ENCODE results near the gene NR2F1-AS1.

NR2F1-AS1 gene

DNA sequence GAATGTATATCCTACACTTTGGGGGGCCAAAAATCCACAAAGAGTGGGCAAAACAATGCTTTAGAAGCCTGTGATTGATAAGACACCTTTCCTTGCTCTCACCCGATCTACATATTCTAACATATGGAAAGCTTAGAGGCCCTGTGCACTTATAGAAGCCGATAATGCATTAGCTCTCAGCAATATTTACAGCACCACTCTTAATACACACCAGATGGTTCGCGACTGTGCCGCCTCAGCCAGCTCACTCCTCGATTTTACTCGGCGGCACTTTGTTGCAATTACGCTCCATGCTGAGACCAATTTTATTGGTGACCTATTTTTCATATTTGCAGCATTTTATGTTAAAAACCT, 20.8 kb upstream of the NR2F1-AS1 start:
- no peaks in the 10 kb centered on the region for H3K36me3 ChIP-seq (ENCODE audit: insufficient read depth, low read length)
- H3K9me3 ChIP-seq (ENCODE audit: insufficient read depth, low read depth, low read length), result no peaks in the 10 kb centered on the region; the same call in 1 of the 2 replicates
- H3K27ac ChIP-seq (ENCODE audit: low read depth, low read length), result no peak overlapping the region
- no peak overlapping the region for H3K4me3 ChIP-seq (ENCODE audit: low read length)
- 7% methylated on average over 9 of the region's 9 CpGs for WGBS
- peaks cover 15% of the 10 kb centered on the region for H3K4me1 ChIP-seq (ENCODE audit: insufficient read depth, low read length)
- H3K27me3 ChIP-seq (ENCODE audit: insufficient read depth, low read length), result peaks cover 100% of the 10 kb centered on the region
- H3K9ac ChIP-seq (ENCODE audit: low read depth, low read length), result no peak overlapping the region

DNA sequence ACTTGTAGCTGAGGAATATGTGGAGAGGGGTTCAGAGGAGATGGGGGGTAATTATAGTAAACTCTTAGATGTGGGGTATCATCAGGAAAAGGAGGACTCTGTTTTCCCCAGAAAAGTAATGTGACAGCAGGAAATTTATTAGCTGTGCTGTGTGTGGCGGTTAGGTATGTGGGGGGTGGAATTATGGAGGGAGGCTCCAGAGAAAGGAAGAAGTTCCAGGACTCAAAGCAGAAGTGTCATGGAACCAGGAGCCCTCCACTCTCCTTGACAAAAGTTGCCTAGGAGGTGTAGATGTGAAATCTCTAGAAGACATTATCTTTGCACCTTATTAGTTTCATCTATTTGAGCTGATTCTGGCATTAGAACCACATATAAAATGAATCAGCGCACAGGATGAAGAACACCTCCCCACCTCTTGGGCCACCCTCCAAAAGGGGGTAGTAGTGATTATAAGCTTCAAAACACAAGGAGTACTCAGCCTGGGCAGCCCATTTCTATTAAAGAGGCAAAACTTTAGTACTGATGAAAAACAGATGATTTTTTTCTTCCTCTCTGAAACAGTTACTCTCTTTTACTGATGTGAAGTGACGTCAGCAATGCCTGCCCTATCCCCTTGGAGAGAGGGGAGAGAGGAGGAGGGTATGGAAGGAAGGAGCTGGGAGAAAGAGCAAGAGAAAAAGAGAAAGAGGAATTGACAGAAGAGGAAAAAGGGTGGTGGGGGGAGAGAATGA, 20.2 kb upstream of the NR2F1-AS1 start:
- Histone ChIP-seq H3K27ac (ENCODE audit: low read depth, low read length) (no peak overlapping the region), H3K9ac (ENCODE audit: low read depth, low read length) (no peak overlapping the region), H3K27me3 (ENCODE audit: insufficient read depth, low read length) (peaks cover 100% of the 10 kb centered on the region)

DNA sequence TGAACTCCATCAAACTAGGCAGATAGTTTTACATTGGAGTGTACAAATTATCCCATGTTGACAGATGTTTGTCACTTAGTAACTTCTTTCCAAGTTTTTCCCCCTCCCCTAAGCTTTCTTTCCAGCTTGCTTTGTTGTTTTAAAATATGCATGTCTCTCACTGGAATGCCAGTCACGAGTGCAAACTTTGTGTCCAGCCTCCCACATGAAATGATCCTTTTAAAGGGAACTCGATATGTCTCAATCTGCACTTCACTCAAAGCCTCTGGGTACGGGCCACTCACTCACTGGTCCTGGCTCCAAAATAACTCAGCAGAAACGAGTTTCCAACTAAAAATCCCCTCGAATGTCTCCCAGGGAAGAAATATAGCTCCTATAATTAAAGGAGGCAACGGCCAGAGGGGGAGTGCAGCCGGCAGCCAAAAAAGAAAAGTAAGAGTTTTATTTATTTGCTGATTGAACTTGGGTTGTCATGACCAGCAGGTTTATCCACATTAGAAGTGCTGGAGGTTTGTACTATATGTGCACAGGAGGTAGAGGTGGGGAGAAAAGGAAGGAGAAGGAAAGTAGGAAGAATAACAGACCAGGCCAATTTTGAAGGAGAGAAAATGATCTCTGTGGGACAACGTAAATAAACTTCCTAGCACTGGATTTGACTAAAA, 19.5 kb upstream of the NR2F1-AS1 start:
- no peaks in the 10 kb centered on the region; the same call in 1 of the 2 replicates for H3K9me3 ChIP-seq (ENCODE audit: insufficient read depth, low read depth, low read length)
- H3K36me3 ChIP-seq (ENCODE audit: insufficient read depth, low read length), result no peaks in the 10 kb centered on the region
- peaks cover 100% of the 10 kb centered on the region for H3K27me3 ChIP-seq (ENCODE audit: insufficient read depth, low read length)
- no peak overlapping the region for H3K9ac ChIP-seq (ENCODE audit: low read depth, low read length)
- H3K4me1 ChIP-seq (ENCODE audit: insufficient read depth, low read length), result peaks cover 15% of the 10 kb centered on the region
- no peak overlapping the region for H3K27ac ChIP-seq (ENCODE audit: low read depth, low read length)
- H3K4me3 ChIP-seq (ENCODE audit: low read length), result no peak overlapping the region
- WGBS, result 7% methylated on average over 8 of the region's 8 CpGs

More for the DNA sequence above, 20.2 kb upstream of the NR2F1-AS1 start:
- Histone ChIP-seq H3K36me3 (ENCODE audit: insufficient read depth, low read length) (no peaks in the 10 kb centered on the region), H3K9me3 (ENCODE audit: insufficient read depth, low read depth, low read length) (no peaks in the 10 kb centered on the region; the same call in 1 of the 2 replicates), H3K4me3 (ENCODE audit: low read length) (no peak overlapping the region), H3K4me1 (ENCODE audit: insufficient read depth, low read length) (peaks cover 15% of the 10 kb centered on the region)
- WGBS, result 9% methylated on average over 3 of the region's 3 CpGs

DNA sequence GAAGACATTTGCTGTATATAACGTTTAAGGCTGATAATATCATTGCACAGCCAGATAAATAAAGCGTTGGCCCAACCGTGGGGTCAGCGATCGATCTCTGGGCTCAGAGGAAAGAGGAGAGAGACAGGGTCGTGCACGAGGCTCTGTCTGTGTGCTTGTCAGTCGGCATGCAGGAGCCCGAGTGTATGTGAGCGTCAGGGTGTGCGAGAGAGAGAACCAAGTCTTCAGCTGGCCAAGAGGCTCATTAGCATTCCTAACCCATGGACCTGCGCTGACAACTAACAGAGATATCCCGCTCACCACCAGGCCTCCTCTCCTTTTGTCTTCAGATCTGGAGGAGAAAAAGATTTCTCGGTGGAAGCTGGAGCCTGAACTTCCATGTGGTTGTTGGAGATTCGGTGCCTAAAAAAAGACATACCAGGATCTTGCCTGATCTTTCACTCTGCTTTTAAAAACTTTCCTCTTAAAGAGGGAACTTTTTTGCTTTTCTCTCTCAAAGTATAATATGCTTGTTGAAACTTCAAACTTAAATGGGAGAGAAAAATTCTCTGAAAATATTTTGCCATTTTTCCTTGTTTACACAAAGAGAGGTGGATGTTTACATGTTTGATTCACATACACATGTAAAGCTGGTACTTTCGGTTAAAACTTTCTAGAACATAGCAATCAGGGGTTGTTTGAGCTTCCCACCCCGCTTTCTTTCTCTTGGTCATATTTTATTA, 18.5 kb upstream of the NR2F1-AS1 start:
- Histone ChIP-seq H3K9me3 (ENCODE audit: insufficient read depth, low read depth, low read length) (no peaks in the 10 kb centered on the region; the same call in 1 of the 2 replicates), H3K4me3 (ENCODE audit: low read length) (no peak overlapping the region), H3K27me3 (ENCODE audit: insufficient read depth, low read length) (peaks cover 100% of the 10 kb centered on the region), H3K36me3 (ENCODE audit: insufficient read depth, low read length) (no peaks in the 10 kb centered on the region), H3K9ac (ENCODE audit: low read depth, low read length) (no peak overlapping the region), H3K4me1 (ENCODE audit: insufficient read depth, low read length) (peaks cover 15% of the 10 kb centered on the region), H3K27ac (ENCODE audit: low read depth, low read length) (no peak overlapping the region)
- 2% methylated on average over 14 of the region's 17 CpGs for WGBS

DNA sequence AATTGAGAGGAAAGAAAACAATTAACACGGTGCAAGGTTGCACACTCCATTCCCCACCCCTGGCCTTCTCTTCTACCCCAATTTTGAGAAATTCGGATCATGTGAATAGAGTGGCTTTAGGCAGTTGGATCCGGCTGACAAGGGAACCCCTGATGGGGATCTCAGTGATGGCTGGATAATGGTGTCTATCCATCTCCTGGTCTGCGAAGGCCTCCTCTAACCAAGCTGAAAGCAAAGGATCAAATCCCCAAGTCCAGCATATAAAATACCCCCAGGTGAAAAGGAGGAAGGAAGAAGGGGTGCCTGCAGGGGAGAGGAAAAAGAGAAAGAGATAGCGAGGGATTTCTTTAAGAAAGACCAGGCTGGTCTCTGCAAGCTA, 18.0 kb upstream of the NR2F1-AS1 start:
- no peak overlapping the region for H3K27ac ChIP-seq (ENCODE audit: low read depth, low read length)
- 13% methylated on average over 3 of the region's 5 CpGs for WGBS
- no peaks in the 10 kb centered on the region; the same call in 1 of the 2 replicates for H3K9me3 ChIP-seq (ENCODE audit: insufficient read depth, low read depth, low read length)
- no peak overlapping the region for H3K4me3 ChIP-seq (ENCODE audit: low read length)
- H3K9ac ChIP-seq (ENCODE audit: low read depth, low read length), result no peak overlapping the region
- H3K36me3 ChIP-seq (ENCODE audit: insufficient read depth, low read length), result no peaks in the 10 kb centered on the region
- peaks cover 15% of the 10 kb centered on the region for H3K4me1 ChIP-seq (ENCODE audit: insufficient read depth, low read length)
- peaks cover 100% of the 10 kb centered on the region for H3K27me3 ChIP-seq (ENCODE audit: insufficient read depth, low read length)

DNA sequence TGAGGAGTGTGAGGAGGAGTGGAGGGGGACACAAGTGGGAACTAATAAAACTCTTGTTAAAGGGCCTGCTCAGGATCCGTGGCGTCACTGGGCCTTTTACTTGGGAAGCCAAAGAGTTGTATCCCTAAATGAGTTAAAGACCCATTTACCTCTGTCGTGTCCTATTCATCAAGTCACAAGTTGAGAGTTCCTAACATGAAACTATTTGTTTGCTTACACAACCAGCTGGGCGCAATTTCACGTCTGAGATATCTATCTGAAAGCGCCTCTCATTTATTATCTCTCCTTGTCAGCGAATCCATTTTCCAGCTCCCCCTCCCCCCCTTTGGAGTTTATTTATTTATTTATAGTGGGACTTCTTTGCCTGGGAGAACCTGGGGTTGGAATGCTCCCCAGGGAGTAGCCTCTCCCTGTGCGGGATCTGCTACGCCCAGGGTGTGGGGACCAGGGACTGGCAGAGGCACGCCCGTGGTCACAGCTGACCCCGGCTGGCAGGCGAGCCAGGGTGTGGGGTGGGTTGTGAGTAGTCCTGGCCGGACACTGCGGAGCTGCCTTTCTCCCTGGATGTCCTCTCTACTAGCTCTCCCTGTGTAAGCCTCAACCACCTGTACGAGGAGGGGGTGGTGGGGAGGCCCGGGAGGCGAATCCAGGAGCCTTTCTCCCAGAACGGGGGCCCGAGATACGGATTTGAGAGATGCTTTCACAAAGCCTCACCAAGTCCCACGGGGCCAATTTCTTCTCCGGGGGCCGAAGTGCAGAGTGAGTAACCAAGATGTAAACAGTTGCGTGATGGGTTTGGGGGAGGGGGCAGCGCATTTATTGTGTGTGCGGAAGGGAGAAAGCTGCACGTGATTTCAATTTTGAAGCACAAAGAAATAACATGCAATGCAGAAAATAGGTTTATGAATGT, 17.3 kb upstream of the NR2F1-AS1 start:
- H3K4me1 ChIP-seq (ENCODE audit: insufficient read depth, low read length), result peaks cover 15% of the 10 kb centered on the region
- H3K27ac ChIP-seq (ENCODE audit: low read depth, low read length), result no peak overlapping the region
- WGBS, result 7% methylated on average over 25 of the region's 28 CpGs

DNA sequence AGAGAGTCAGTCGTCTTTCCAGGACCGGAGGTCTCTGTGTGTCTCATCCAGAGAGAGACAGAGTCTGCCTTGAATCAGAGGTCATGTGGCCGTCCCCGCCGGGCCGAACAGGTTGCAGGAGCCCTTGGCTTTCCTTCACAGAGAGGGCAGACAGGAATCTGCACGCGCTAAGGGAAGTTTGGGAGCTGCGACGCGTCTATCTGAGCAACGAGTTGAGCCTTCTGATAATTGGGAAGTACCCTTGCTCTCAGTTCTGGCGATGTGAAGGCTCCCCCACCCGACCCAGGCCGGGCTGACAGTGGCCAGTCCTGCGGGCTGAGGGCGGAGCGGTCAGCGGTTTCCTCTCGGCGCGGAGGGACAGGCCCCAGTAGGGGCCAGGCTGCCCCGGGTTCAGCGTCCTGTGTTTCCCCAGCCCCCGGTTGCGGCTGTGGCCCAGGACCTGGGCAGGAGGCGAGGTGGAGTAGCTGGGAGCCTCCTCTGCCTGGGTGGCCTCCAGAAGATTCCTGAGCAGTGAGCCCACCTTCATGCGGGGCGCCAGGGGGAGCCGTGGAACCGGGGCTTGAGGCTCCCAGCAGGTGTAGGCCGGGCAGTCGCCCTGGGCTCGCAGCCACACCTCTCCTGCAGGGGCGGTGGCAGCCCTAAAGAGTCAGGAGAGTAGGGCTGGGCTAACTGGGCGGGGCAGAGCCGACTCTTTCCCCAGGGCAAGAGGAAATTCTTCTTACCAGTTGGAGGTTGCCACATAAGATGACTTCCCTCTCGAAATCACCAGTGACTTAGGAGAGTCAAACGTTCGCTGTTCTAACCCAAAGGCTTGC, 15.9 kb upstream of the NR2F1-AS1 start:
- Histone ChIP-seq H3K4me3 (ENCODE audit: low read length) (peak overlapping the region; percentile 22), H3K27ac (ENCODE audit: low read depth, low read length) (no peak overlapping the region), H3K27me3 (ENCODE audit: insufficient read depth, low read length) (peaks cover 100% of the 10 kb centered on the region), H3K9ac (ENCODE audit: low read depth, low read length) (no peak overlapping the region), H3K4me1 (ENCODE audit: insufficient read depth, low read length) (peaks cover 7% of the 10 kb centered on the region; the same call in 1 of the 2 replicates), H3K36me3 (ENCODE audit: insufficient read depth, low read length) (no peaks in the 10 kb centered on the region), H3K9me3 (ENCODE audit: insufficient read depth, low read depth, low read length) (no peaks in the 10 kb centered on the region)
- WGBS, result 2% methylated on average over 40 of the region's 40 CpGs

More for the DNA sequence above, 17.3 kb upstream of the NR2F1-AS1 start:
- Histone ChIP-seq H3K36me3 (ENCODE audit: insufficient read depth, low read length) (no peaks in the 10 kb centered on the region), H3K4me3 (ENCODE audit: low read length) (no peak overlapping the region), H3K27me3 (ENCODE audit: insufficient read depth, low read length) (peaks cover 100% of the 10 kb centered on the region), H3K9ac (ENCODE audit: low read depth, low read length) (no peak overlapping the region), H3K9me3 (ENCODE audit: insufficient read depth, low read depth, low read length) (no peaks in the 10 kb centered on the region)

DNA sequence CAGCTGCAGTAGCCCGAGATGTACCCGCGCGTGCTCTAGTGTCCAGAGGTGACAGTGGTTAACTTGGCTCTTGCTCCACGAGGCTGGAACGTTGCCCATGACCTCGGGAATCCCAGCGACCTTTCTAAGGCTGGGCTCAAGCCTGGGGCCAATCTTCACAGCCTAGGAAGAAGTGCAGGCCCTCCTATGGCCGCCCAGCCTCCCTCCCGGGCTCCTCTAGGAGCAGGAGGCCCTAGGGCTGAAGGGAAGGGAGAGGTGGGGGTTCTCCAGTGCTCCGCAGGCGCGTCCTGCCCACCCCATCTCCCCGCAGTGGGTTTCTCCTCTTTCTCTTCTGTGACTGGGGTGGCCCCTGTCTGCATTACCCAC, 15.3 kb upstream of the NR2F1-AS1 start:
- WGBS, result 4% methylated on average over 14 of the region's 14 CpGs
- Histone ChIP-seq H3K9me3 (ENCODE audit: insufficient read depth, low read depth, low read length) (no peaks in the 10 kb centered on the region), H3K4me3 (ENCODE audit: low read length) (peak overlapping the region; percentile 22; the same call in 1 of the 2 replicates), H3K4me1 (ENCODE audit: insufficient read depth, low read length) (peaks cover 4% of the 10 kb centered on the region; the same call in 1 of the 2 replicates), H3K27ac (ENCODE audit: low read depth, low read length) (no peak overlapping the region), H3K36me3 (ENCODE audit: insufficient read depth, low read length) (no peaks in the 10 kb centered on the region), H3K27me3 (ENCODE audit: insufficient read depth, low read length) (peaks cover 100% of the 10 kb centered on the region), H3K9ac (ENCODE audit: low read depth, low read length) (no peak overlapping the region)

DNA sequence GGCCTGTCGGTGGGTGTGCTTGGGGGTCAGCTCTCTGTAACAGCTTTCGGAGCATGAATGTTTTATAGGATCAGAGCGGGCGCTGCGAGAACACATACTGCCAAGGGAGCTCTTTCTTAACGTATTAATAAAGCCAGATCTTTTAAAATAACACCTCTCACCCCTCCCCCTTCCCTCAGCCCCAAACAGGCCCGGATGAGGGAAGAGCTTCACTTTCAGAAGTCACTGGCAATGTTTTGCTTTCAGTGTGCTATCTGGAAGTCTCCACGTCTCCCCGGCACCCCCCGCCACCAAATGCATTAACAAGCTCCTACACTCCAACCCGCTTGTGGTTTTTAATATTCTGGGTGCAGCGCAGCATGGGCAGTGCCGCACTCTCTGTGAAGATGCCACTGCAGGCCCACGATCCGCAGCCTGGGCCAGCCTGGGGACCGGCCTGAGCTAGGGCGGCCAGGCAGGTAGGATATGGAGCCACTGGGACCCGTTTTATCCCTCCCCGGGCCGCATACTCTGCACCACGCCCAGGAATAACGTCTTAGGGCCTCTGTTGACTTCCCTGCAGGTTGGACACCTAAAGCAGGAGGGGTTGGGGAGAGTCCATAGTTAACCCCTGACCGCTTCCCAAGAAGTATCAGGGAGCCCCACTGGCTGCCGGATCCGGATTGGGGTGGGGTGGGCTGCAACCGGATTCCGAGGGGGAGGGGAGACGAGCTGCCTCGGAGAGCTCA, 14.6 kb upstream of the NR2F1-AS1 start:
- Histone ChIP-seq H3K27ac (ENCODE audit: low read depth, low read length) (no peak overlapping the region), H3K4me3 (ENCODE audit: low read length) (no peak overlapping the region; the same call in 1 of the 2 replicates), H3K4me1 (ENCODE audit: insufficient read depth, low read length) (peaks cover 4% of the 10 kb centered on the region; the same call in 1 of the 2 replicates), H3K9me3 (ENCODE audit: insufficient read depth, low read depth, low read length) (no peaks in the 10 kb centered on the region), H3K27me3 (ENCODE audit: insufficient read depth, low read length) (peaks cover 100% of the 10 kb centered on the region), H3K36me3 (ENCODE audit: insufficient read depth, low read length) (no peaks in the 10 kb centered on the region), H3K9ac (ENCODE audit: low read depth, low read length) (no peak overlapping the region)
- WGBS, result 3% methylated on average over 29 of the region's 29 CpGs

Data from HUES64 (cell line).